ENCODE data around the gene CDHR3.

Gene CDHR3

DNA sequence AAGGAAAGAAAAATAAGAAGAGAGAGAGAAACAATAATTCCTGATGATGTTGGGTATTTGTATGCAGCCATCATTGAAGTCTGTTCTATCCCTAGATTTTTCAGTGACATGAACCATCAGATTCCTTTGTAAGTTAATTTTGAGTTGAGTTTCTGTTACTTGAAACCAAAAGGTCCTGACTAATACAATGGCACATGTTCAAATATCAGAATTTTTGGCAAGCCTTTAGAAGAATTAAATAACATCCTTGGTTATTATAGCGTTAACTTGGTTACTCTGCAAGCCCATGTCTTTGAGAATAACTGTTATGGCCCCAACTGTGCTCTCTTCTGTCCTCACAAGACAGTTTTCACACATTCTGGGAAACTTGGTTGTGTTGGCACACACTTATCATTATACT is 82.5 kb downstream of the CDHR3 start:
- no peak overlapping the region for H3K4me3 ChIP-seq (ENCODE audit: low read depth, low read length)

DNA sequence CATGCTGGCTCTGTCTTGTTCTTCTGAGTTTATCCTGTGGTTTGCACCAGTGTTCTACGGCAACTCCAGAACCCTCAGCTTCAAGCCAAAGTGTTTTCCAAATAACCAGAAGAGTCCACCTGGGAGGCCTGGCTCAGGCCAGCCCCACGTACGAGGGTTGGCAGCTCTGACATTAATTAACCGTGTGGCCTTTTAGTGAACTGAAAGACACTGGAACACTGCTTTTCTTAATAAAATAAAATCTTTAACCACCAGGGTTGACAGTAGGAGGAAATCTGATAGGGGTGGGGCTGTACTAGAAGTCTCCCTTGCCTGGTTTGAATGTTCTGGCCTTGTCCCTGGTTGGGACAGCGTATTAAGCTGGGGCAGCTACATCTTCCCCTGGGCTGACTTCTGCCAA is 84.1 kb downstream of the CDHR3 start:
- no peak overlapping the region for H3K4me3 ChIP-seq (ENCODE audit: low read depth, low read length)

DNA sequence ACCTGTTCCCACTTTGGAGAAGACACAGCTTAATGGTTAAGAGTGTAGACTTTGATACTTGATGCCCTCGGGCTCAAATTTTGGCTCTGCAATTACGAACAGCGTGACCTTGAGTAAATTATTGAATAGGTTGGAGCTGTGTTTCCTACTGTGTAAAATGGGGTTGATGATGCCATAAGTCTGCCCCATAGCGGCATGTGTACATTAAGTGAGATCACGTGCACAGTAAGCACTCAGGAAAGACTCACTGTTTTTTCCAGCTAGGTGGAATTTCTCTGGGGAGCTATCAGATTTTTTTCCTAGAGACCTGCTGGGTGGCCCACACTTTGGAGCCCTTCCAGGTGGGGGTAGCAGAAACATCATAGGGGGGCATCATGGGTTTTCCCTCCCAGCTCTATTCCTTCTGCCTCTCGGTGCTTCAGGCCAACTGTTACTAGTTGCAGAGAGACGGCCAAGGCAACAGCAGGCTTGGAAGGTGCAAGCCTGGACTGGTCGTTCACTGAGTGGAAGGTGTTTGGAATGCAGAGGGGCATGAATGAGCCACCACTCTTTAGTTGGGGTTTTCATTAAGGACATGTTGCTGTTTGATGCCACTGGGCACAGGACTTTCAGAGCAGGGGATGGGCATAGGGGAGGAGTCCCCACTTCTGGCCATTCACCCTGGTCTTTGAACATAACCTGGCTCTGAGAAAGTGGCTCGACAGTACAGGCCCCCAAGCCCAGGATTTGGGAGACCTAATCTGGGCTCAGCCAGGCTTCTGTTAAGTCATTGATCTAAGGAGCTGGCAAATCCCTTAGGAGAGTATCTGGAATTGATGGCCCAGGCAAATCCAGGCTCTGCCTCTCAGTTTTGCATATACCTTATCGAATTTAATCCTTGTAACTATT is 85.0 kb downstream of the CDHR3 start:
- no peak overlapping the region for H3K4me3 ChIP-seq (ENCODE audit: low read depth, low read length)

DNA sequence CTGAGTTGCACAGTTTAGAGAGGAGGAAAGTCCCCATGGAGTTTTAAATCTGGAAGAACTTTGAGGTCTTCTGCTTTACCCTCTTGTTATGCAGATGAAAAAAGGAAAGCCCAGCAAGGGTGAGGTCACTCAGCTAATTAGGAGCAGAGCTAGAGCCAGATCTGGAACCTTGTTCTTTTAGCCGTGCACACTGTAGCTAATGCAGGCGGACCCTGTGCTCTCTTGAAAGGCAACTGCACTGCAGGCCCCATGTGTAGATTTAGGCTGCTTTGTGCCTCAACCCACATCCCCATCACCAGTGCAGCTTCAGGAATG is 85.6 kb downstream of the CDHR3 start:
- H3K4me3 ChIP-seq (ENCODE audit: low read depth, low read length) = no peak overlapping the region

DNA sequence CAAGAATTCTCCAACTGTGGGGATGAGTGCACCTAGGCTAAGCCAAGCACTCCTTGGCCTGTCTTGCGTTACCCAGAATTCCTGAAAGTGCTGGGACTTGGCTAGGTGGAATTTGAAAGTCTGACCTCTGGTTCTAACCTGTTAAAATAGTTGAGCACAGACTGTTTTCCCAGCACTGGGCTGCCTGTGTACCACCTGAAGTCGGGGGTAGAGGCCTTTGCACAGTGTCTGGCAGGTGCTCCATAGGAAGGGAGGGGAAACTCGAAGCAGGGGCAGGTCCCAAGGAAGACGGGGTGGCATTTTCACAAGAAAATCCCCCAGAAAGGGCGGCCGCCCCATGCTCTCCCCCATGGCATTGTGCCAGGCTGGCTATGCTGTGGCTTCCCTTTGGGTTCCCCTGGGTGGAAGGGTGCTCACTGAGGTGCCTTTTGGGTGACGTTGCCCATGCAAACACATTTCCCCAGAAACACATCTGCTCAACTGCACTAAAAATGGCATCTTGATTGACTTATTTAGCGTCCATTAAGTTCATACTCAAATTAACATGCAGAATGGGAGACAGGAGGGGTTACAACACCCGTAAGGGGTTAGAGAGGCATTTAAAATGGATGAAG is 86.2 kb downstream of the CDHR3 start:
- H3K4me3 ChIP-seq (ENCODE audit: low read depth, low read length) = no peak overlapping the region

DNA sequence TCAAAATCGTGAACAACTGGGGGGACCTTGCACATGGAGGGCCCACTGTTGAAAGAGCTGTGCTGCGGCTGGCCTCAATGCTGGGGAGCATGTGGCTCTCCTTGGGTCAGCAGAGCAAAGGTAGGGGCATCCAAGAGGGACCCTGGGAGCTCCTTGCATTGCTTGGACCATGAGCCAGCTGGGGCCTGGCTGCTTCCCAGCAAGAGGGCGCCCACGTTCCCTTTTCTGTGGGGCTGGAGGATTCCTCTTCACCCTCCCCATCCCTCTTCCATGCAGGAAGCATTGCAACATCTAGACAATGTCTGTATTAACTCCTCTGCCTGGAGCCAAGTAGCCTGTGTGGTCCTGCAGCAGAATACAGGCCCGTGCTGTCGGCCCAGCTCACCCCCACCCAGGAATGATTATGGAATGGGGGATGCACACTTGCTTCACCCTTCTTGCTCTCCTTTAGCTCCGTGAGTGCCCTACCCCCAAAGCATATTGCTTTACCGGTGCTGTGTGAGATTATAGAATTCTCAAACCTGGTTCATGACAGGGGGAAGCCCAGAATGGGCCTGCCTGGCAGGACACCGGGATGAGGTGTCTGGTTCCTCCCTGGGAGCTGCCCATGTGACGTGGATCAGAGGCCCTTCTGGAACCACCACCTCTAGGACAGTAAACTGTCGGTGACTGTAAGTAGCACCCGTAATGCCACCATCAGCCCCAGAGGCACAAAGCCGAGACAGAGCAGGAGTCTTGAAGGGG is 87.1 kb downstream of the CDHR3 start:
- no peak overlapping the region for H3K4me3 ChIP-seq (ENCODE audit: low read depth, low read length)

DNA sequence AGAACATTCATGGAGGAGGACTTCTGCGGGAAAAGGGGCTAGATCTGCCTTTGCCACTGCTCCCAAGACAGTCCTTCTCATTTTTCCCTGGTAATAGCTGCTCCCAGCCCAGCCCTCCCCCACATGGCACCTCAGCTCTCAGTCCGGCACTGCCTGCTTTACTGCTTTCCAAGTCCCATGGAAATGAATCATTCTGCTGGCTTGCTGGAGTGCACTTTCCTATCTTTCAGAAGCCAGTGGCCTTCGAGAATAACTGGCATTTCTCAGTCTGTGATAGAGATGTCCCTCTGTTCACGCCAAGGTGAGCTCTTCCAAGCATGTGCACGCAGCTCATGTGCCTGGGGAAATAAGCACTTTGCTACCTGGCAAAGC is 87.7 kb downstream of the CDHR3 start:
- no peak overlapping the region for H3K4me3 ChIP-seq (ENCODE audit: low read depth, low read length)

DNA sequence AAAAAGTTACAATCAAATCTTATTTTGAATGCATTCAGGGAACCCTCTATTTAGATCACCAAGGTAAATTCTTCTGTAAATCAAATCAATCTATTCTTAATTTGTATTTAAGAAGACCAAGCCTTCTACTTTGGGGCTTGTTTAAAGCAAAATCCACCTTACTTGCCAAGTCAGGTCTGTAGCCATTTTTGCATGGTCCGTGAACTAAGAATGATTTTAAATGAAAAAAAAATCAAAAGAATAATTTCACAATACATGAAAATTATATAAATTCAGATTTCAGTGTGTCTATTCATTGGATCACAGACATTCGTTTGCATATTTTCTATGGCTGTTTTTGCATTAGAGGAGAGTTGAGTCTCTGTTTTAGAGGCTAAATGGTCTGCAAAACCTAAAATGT is 89.6 kb downstream of the CDHR3 start:
- H3K4me3 ChIP-seq (ENCODE audit: low read depth, low read length) = no peak overlapping the region

DNA sequence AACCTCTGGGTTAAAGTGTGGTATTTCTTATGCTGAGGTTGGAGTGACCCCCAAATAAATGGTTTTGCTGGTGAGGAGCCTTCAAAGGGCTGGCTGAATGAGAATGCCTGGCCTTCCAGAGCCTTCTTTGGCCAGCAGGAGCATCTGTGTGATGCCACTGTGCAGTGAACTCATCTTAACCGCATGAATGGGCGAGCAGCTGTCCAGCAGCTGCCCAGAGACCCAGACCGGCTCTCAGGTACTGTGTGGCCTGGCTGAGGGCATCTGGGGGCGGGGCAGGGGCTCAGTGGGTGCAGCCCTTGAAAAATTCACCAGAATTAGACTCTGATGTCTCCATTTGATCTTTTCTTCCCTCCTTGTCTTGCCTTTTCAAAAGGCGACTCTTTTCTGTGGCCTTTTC is 90.0 kb downstream of the CDHR3 start:
- H3K4me3 ChIP-seq (ENCODE audit: low read depth, low read length) = no peak overlapping the region

DNA sequence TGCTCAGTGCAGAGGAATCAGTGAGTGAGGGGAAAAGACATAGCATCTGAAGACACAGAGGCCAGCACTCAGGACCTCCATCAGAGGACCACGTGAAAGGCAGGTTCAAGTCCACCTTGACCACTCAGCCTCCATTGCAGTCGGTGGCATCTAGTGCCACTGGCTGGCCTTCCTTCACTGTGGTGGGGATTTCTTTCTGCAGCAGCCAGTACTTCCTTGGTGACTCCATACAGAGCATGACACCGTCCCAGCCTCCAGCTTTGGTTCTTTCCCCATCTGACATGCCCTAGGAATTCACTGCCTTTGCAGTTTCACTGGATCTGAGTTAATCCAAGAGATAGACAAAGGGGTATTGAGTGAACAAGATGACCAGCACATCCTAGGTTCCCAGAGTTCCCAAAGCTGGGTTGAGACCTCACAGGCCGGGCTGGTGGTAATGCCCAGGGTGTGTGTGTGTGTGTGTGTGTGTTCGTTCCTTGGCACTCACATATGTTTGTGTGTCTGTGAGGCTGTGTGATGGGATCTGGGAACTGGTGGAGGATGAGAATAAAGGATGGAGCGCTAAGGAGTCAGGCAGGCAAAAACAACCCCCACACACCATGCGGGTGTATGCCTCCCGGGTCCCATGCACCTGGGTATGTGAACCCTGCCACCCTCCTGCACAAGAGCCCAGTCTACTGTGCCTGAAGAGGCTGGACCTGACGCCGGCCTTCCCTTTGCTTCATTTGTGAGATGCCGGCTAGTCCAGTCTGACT is 91.3 kb downstream of the CDHR3 start:
- no peak overlapping the region for H3K4me3 ChIP-seq (ENCODE audit: low read depth, low read length)

DNA sequence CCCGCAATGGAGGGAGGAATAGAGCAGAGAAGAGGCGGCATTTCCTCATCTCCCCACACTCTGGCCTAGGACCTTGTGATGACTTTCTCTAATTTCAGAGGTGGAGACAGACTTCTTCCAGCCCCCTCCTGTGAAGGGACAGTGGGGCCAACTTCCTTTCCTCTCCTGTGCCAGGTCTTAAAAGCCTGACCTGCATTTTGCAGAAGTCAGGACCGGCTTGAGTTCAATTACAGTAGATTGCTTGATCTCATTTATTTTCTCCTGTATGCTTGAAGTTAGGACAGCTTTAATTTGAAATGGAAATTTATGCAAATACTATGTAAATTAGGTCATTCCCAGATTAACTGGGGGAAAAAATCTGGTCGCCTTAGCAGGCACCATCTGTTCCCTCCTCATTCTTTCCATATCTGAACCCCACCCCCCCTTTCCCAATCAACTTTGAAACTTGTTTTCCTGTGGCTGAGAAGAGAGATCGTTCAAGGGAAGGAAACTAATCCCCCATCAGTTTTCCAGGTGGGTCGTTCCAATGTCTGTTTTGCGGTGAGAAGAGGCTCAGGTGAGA is 92.0 kb downstream of the CDHR3 start:
- no peak overlapping the region for H3K4me3 ChIP-seq (ENCODE audit: low read depth, low read length)

DNA sequence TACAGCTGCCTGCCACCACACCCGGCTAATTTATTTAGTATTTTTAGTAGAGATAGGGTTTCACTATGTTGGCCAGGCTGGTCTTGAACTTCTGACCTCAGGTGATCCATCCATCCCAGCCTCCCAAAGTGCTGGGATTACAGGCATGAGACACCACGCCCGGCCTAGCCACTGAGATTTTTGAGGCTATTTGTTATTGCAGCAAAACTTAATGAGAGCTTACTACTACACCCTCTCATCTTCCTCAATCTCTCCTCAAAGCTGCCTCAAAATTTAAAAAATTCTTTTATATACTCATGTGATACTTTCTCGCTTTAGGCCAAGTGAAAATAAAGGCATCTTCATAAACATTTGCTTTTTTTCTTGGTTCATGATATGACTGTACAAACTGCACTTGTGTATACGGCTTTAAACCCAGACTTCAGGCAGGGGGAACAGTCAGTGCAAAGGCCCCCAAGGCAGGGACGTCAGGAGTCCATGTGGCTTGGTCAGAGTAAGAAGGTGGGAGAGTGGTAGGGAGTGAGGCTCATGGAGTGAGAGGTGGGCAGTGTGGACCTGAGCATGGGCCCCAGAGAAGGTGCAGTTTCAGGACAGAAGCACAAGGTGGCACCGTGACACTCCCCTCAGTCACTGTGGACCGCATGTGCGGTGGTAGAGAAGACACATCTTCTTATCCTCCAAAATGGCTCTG is 93.6 kb downstream of the CDHR3 start:
- no peak overlapping the region for H3K4me3 ChIP-seq (ENCODE audit: low read depth, low read length)

DNA sequence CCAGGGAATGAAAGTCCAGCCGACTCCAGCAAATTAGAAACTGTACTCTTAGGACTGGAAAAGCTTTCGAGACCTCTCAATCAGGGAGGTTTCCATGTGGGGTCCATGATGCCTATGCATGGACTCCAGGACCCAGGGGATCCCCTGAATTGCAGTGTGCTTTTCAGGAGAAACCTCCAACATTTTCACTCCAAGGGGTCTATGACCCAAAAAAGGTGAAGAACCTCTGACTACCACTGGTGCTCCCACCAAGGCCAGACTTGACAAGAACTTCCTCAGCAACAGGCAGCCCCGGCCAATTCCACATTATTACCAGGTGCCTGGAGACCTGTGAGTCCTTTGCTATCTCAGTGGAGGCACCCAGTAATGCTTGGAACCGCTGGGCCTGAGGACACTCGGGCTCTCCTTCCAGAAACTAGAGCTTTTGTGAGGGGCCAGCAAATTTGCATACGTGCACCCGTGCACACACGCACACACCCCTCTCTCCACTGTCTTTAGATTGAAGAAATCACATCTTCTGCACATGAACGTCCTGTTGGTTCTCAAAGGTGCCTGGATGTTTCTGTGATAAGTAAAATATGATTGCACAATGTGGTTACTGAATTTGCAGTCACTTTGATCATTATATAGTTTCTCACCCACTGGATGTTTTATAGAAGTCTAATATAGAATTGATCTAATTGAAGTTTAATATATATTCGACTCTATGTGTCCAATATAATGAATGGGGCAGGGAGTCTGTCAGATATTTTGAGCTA is 94.3 kb downstream of the CDHR3 start:
- no peak overlapping the region for H3K4me3 ChIP-seq (ENCODE audit: low read depth, low read length)

DNA sequence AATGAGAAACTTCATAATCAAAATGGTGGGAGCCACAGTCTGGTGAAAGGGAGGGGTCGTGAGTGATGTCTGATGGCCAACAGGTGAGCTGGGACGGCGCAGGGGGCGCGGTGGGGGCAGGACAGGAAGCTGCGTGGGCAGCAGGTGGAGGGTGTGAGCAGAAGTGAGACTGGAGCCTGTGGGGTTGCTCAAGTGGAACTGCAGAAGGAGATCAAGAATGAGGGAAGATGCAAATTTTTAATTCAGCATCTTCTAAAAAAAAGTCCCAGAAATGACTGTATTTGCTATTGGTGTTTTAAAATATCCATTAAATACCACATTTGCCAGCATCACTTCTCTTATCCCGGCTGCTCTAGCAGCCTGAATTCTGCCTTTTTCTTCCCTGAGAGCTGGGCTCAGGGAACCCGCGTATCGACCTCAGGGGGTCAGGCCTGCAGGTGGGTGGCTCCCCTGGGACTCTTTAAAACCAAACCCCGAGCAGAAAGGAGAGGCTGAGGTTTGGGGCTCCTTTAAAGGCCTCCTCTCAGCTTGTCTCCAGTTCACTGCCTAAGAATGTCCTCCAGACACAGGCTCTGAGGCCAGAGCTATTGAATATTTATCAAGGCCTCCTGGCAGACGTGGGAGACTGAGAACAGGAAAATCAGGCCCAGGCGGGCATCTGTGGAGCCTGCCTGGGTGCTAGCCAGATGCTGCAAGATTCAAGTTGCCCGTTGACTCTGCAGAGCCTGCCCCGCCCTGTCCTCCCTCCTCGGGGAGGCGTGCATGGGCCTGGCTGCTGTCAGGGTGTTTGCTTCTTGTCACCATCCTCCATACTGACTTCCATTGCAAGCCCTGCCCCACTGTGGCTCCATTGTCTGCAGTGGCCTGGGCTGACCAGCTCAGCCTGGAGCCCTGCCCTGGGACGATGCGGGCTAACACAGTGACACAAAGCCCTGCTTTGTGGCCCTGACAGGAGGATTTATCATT is 95.2 kb downstream of the CDHR3 start:
- no peak overlapping the region for H3K4me3 ChIP-seq (ENCODE audit: low read depth, low read length)

DNA sequence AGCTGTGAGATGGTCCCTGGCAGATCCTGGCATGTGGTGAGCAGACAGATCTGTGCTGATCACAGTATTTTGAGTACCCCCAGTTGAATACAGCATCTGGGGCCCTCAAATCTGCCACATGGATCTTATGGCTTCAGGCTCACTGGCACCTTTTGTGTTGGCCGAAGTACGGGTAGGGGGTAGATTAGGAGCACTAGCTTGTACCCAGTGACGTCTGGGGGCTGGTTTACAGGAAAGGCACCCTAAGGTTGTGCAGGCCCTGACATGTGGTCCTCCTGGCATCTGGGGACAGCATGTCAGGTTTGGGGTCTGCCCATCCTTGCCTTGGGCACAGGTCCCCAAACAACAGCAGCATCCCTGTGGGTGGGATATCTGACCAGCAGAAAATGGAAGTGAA is 95.9 kb downstream of the CDHR3 start:
- H3K4me3 ChIP-seq (ENCODE audit: low read depth, low read length) = no peak overlapping the region

DNA sequence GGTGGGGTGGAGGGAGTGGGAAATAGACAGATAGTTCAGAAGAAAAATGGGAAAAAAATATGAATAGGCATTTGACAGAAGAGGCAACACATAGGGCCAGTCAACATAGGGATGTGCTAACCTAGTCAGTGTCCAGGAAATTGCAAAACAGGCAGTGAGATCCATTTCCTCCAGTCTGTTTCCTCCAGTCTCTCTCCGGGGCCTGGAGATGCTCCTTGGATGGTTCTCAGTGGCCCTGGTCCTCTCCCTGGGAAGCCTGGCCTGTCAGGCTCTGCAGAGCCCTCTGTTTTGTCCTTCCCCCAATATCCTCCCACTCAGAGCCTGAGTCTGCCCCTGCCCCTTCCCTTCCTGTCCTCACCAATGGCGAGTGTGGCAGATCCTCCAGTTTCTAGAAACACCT is 96.5 kb downstream of the CDHR3 start:
- H3K4me3 ChIP-seq (ENCODE audit: low read depth, low read length) = no peak overlapping the region

DNA sequence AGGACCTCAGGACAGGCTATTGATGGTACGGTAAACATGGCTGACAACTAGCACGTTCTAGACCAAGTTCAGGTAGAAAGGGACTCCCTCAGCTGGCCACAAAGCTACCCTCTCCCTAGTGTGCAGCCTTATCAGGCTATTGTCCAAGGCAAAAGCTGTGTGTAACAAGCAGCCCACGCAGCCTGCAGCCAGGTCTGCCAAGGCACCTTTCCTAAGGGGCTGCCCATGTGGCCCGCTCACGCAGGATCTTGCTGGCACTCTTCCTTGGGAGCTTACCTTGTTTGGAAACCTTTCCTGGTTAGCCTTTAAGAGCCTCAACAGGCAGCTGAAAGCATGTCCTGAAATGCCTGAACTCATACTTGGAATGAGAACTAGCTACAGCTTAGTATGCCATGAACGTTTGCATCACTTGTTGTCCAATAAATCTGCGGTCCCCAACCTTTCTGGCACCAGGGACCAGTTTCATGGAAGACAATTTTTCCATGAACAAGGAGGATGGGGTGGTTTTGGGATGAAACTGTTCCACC is 97.4 kb downstream of the CDHR3 start:
- H3K4me3 ChIP-seq (ENCODE audit: low read depth, low read length) = no peak overlapping the region

DNA sequence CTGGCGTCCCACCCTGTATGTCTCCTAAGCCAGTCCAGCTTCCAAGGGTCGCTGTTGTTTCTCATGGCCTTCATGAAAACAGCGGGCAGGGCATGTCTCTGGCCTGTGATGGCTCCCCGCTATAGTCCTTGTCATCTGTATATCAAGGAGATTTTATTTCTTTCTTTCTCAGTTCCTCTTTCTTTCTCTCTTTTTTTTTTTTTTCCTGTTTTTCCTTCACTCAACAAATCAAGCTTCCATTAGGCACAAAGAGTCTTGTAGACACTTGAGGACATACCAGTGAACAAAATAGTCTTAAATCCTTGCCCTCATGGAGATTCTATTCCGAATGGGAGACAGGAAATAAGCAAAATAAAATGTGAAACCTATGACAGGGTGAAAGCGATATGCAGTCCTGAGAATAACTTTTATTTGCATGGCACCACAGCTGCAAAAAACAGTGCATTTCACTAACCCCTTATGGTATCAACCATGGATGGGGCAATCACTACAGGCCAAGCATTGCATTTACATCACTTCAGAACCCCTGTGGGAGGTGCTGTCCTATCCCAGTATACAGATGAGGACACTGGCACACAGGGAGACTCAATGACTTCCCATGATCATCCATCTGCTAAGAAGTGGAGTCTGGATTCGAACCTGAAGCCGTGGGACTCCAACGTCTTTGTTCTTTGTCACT is 98.4 kb downstream of the CDHR3 start:
- no peak overlapping the region for H3K4me3 ChIP-seq (ENCODE audit: low read depth, low read length)

All from iPS-11a (cell line).